Naive B cell (primary cell): ENCODE results near the gene PCDHGC4. TPM values are rescaled to one million over a fixed set of nuclear protein-coding genes. Genes with fewer than 3 reads are reported as not detected.
A peak's percentile ranks its signal among the peaks of the same experiment; 100 is the strongest.

ENCODE experiments used
- ATAC-seq, 2 donors: fragments of 150-1000 bp; cut with Tn5 transposase; 2 replicates each; pipeline ENCODE4 v1.10.0; 2021; ENCODE audit warnings: low read depth in 2 of 2, mild to moderate bottlenecking in 2 of 2, moderate library complexity in 2 of 2
- DNase-seq: peaks from one replicate; pipeline ENCODE4 v3.0.0; 2022
- H3K27ac Mint-ChIP-seq, 6 donors: one replicate each; pipeline ENCODE4 v1.8.0; 2020 to 2022; ENCODE audit warnings: mild to moderate bottlenecking in 6 of 6, mixed read lengths in 6 of 6, moderate library complexity in 5 of 6, inconsistent platforms in 2 of 6
- H3K27me3 Mint-ChIP-seq, 3 donors: one replicate each; pipeline ENCODE4 v1.8.0; 2021 to 2022; ENCODE audit warnings: mixed read lengths in 3 of 3, mild to moderate bottlenecking in 1 of 3
- H3K36me3 Mint-ChIP-seq, 2 donors: one replicate each; pipeline ENCODE4 v1.8.0; 2020 to 2022; ENCODE audit warnings: mixed read lengths in 2 of 2, inconsistent platforms in 1 of 2, mild to moderate bottlenecking in 1 of 2
- H3K4me1 Mint-ChIP-seq, 3 donors: one replicate each; pipeline ENCODE4 v1.8.0; 2020 to 2022; ENCODE audit warnings: mixed read lengths in 3 of 3, inconsistent platforms in 1 of 3, mild to moderate bottlenecking in 1 of 3, moderate library complexity in 1 of 3
- H3K4me3 Mint-ChIP-seq, 8 donors: one replicate each; pipeline ENCODE4 v1.8.0; 2020 to 2022; ENCODE audit warnings: mild to moderate bottlenecking in 8 of 8, mixed read lengths in 8 of 8, moderate library complexity in 8 of 8, inconsistent platforms in 2 of 8
- H3K9me3 Mint-ChIP-seq, 7 donors: one replicate each; pipeline ENCODE4 v1.8.0; 2020 to 2022; ENCODE audit warnings: mixed read lengths in 7 of 7, mild to moderate bottlenecking in 5 of 7, inconsistent platforms in 2 of 7, moderate library complexity in 1 of 7
- polyA plus RNA-seq, 6 donors: library from polyadenylated mRNA; unstranded; fragments of 300-500 nt; fragmentation: Illumina TruSeq; gene quantifications; one replicate each; pipeline ENCODE4 v1.2.3, GENCODE V29; 2021; ENCODE audit warnings: low read depth in 6 of 6

The PCDHGC4 gene
- polyA plus RNA-seq, 6 donors from 2014 or later: not detected

- Mint-ChIP-seq H3K27ac (peak overlapping the region in 1 of 6 donors; percentile 28), H3K27me3 (no peaks in the 10 kb centered on the region), H3K4me1 (peaks cover 3 to 6% (median 6%) of the 10 kb centered on the region in 3 donors), H3K4me3 (no peak overlapping the region), H3K36me3 (peaks cover 36 to 46% of the 10 kb centered on the region in 2 donors), H3K9me3 (no peaks in the 10 kb centered on the region)
- ATAC-seq: peak in 1 of 2 donors; percentile 35
- no peak for DNase-seq
These were observed 45.0 kb downstream of the PCDHGC4 start for GRCh38 chr5:141529873-141530272.

- peaks cover 25 to 28% of the 10 kb centered on the region in 2 donors for H3K36me3 Mint-ChIP-seq
- DNase-seq (no peak), ATAC-seq (no peak)
- H3K9me3 Mint-ChIP-seq: peaks cover 0 to 2% (median 0%) of the 10 kb centered on the region in 7 donors
- peaks cover 3 to 12% (median 6%) of the 10 kb centered on the region in 3 donors for H3K4me1 Mint-ChIP-seq
- H3K4me3 Mint-ChIP-seq: no peak overlapping the region
- no peaks in the 10 kb centered on the region for H3K27me3 Mint-ChIP-seq
- H3K27ac Mint-ChIP-seq: no peak overlapping the region
These were observed 47.9 kb downstream of the PCDHGC4 start for GRCh38 chr5:141532726-141533125.

GRCh38 chr5:141533897-141534296 is 49.1 kb downstream of the PCDHGC4 start:
- peaks cover 0 to 2% (median 0%) of the 10 kb centered on the region in 7 donors for H3K9me3 Mint-ChIP-seq
- H3K4me1 Mint-ChIP-seq: peaks cover 3 to 12% (median 6%) of the 10 kb centered on the region in 3 donors
- H3K27me3 Mint-ChIP-seq: no peaks in the 10 kb centered on the region
- no peak overlapping the region for H3K4me3 Mint-ChIP-seq
- peak overlapping the region in 1 of 6 donors; percentile 15 for H3K27ac Mint-ChIP-seq
- ATAC-seq (no peak), DNase-seq (no peak)
- H3K36me3 Mint-ChIP-seq: peaks cover 15 to 20% of the 10 kb centered on the region in 2 donors

GRCh38 chr5:141534492-141535213 is 49.8 kb downstream of the PCDHGC4 start:
- H3K27ac Mint-ChIP-seq: peak overlapping the region in 3 of 6 donors; percentile 15 to 52 (median 37)
- H3K36me3 Mint-ChIP-seq: peaks cover 14 to 20% of the 10 kb centered on the region in 2 donors
- ATAC-seq: no peak

More at GRCh38 chr5:141534492-141535213, 49.8 kb downstream of the PCDHGC4 start:
- Mint-ChIP-seq H3K4me3 (no peak overlapping the region), H3K4me1 (peaks cover 3 to 12% (median 6%) of the 10 kb centered on the region in 3 donors), H3K27me3 (no peaks in the 10 kb centered on the region), H3K9me3 (peaks cover 0 to 2% (median 0%) of the 10 kb centered on the region in 7 donors)
- DNase-seq: no peak

Other genes starting within 250 kb of the PCDHGC4 start
- not detected for gene PCDHB15, start 239.6 kb upstream of the PCDHGC4 start, polyA plus RNA-seq
- under 1 TPM in 1 of 6 donors, not detected in 5; 0.20 TPM for gene SLC25A2, start 181.0 kb upstream of the PCDHGC4 start, polyA plus RNA-seq
- gene TAF7, start 164.2 kb upstream of the PCDHGC4 start, polyA plus RNA-seq: 100 to 1,000 TPM; 270 to 315 (median 285) TPM
- not detected for gene PCDHGA1, start 154.5 kb upstream of the PCDHGC4 start, polyA plus RNA-seq
- not detected for gene PCDHGA2, start 146.3 kb upstream of the PCDHGC4 start, polyA plus RNA-seq
- not detected for gene PCDHGA3, start 141.2 kb upstream of the PCDHGC4 start, polyA plus RNA-seq
- gene PCDHGB1, start 134.9 kb upstream of the PCDHGC4 start, polyA plus RNA-seq: not detected
- under 1 TPM in 2 of 6 donors, not detected in 4; 0.14 to 0.16 TPM for gene PCDHGA4, start 130.0 kb upstream of the PCDHGC4 start, polyA plus RNA-seq
- gene PCDHGB2, start 125.0 kb upstream of the PCDHGC4 start, polyA plus RNA-seq: under 1 TPM in 3 of 6 donors, not detected in 3; 0.27 to 0.82 (median 0.74) TPM
- under 1 TPM in 1 of 6 donors, not detected in 5; 0.10 TPM for gene PCDHGA5, start 120.9 kb upstream of the PCDHGC4 start, polyA plus RNA-seq
- gene PCDHGB3, start 114.8 kb upstream of the PCDHGC4 start, polyA plus RNA-seq: under 1 TPM in 1 of 6 donors, not detected in 5; 0.21 TPM
- gene PCDHGA6, start 111.1 kb upstream of the PCDHGC4 start, polyA plus RNA-seq: under 1 TPM in 1 of 6 donors, not detected in 5; 0.08 TPM
- not detected for gene PCDHGA7, start 102.3 kb upstream of the PCDHGC4 start, polyA plus RNA-seq
- under 1 TPM in 1 of 6 donors, not detected in 5; 0.15 TPM for gene PCDHGB4, start 97.3 kb upstream of the PCDHGC4 start, polyA plus RNA-seq
- gene PCDHGA8, start 92.4 kb upstream of the PCDHGC4 start, polyA plus RNA-seq: not detected
- gene PCDHGB5, start 87.1 kb upstream of the PCDHGC4 start, polyA plus RNA-seq: under 1 TPM in 3 of 6 donors, not detected in 3; 0.12 to 0.27 (median 0.20) TPM
- under 1 TPM in 1 of 6 donors, not detected in 5; 0.25 TPM for gene PCDHGA9, start 82.3 kb upstream of the PCDHGC4 start, polyA plus RNA-seq
- under 1 TPM in 2 of 6 donors, not detected in 4; 0.11 to 0.17 TPM for gene PCDHGB6, start 77.0 kb upstream of the PCDHGC4 start, polyA plus RNA-seq
- under 1 TPM in 1 of 6 donors, not detected in 5; 0.05 TPM for gene PCDHGA10, start 72.0 kb upstream of the PCDHGC4 start, polyA plus RNA-seq
- gene PCDHGB7, start 67.4 kb upstream of the PCDHGC4 start, polyA plus RNA-seq: not detected
- gene PCDHGA11, start 64.0 kb upstream of the PCDHGC4 start, polyA plus RNA-seq: not detected
- under 1 TPM in 3 of 6 donors, not detected in 3; 0.09 to 0.16 (median 0.11) TPM for gene PCDHGA12, start 54.5 kb upstream of the PCDHGC4 start, polyA plus RNA-seq
- gene PCDHGC3, start 9.1 kb upstream of the PCDHGC4 start, polyA plus RNA-seq: under 1 TPM in 3 of 6 donors, not detected in 3; 0.35 to 0.86 (median 0.61) TPM
- gene PCDHGC5, start 4.1 kb downstream of the PCDHGC4 start, polyA plus RNA-seq: not detected
- gene DIAPH1, start 134.0 kb downstream of the PCDHGC4 start, polyA plus RNA-seq: 10 to 100 TPM; 29.5 to 54.9 (median 45.9) TPM
- gene HDAC3, start 151.8 kb downstream of the PCDHGC4 start, polyA plus RNA-seq: 100 to 1,000 TPM in 3 of 6 donors, 10 to 100 TPM in 3; 88.0 to 173 (median 99.5) TPM
- 1 to 10 TPM; 1.3 to 3.8 (median 2.3) TPM for gene RELL2, start 152.0 kb downstream of the PCDHGC4 start, polyA plus RNA-seq
- 10 to 100 TPM in 2 of 6 donors, 1 to 10 TPM in 4; 4.9 to 12.1 (median 8.2) TPM for gene FCHSD1, start 166.4 kb downstream of the PCDHGC4 start, polyA plus RNA-seq
- not detected for gene ARAP3, start 197.2 kb downstream of the PCDHGC4 start, polyA plus RNA-seq